SK-N-MC (cell line): ENCODE results near the gene LEF1.

Source experiments
- EZH2 ChIP-seq: fragments of 200-600 bp; sonication (generic); IDR thresholded peaks from one replicate; pipeline ENCODE4 v1.6.1; 2017; ENCODE audit warnings: antibody characterized with exemption
- POLR2AphosphoS5 ChIP-seq: IDR thresholded peaks from 2 replicates; pipeline ENCODE4 v1.6.1; 2012; ENCODE audit warnings: mild to moderate bottlenecking, low read depth, low read length, borderline replicate concordance

DNA sequence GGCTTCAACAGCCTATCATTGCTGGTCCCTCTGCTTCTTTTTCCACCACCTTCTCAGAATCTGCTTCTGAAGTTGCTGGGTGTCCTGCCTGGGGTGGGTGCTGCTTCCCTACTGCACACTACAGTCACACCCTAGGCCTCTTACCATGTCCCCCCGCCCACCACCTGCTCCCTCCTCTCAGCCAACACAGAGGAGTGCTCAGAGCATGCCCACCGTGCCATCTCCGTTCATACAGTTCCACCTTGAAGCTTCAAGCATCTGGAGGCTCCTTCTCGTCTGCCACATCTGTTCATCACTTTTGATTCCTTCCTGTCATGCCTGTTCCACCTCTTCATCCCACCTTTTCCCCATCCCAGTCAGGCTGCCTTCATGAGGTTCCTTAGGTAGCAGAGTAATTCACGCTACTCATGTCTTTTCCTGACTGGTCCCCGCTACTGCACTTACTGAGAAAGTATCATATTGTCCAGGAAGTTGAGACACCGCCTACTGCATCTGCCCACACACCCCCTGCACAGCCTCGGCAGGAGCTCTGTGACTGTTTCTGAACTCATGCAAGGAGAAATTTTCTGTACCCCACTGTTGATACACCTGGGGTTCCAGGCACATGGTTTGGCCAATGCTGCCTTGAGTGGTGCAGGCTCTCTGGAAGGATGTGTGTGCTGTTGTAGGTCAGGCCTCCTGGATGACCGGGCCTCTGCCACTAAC, 139.6 kb downstream of the LEF1 start:
- no peak for TF ChIP-seq POLR2AphosphoS5
- TF ChIP-seq EZH2 = no peak
